Left lung (tissue), 10 donors: ENCODE measurements around the gene CAND2. TPM values are rescaled to one million over a fixed set of nuclear protein-coding genes. Genes with fewer than 3 reads are reported as not detected.
A peak's percentile ranks its signal among the peaks of the same experiment; 100 is the strongest.
"Not testable (repeated sequence)": the region's sequence is repeated elsewhere in the genome, so short reads cannot be mapped to it uniquely, and the experiment has no call there.

Source experiments
- ATAC-seq: fragments of 200-7000 bp; cut with Tn5 transposase; one replicate; pipeline ENCODE4 v1.9.1; 2020; ENCODE audit warnings: moderate library complexity
- DNase-seq, 4 donors: peaks; one replicate each; pipeline ENCODE4 v3.0.0-alpha.2; 2013 to 2020
- H3K27ac ChIP-seq, 2 donors: fragments of 200-600 bp; sonication (generic) in 1 of 2; one replicate each; pipeline versions ENCODE4 v1.5.0 to v1.8.0; 2020 to 2021
- H3K27me3 ChIP-seq, 2 donors: fragments of 200-600 bp; sonication (generic) in 1 of 2; one replicate each; pipeline versions ENCODE4 v1.5.0 to v1.8.0; 2020 to 2021
- H3K36me3 ChIP-seq, 2 donors: fragments of 200-600 bp; sonication (generic) in 1 of 2; one replicate each; pipeline versions ENCODE4 v1.5.0 to v1.8.0; 2020 to 2021
- H3K4me1 ChIP-seq, 2 donors: fragments of 200-600 bp; one replicate each; pipeline ENCODE4 v1.8.0; 2021
- H3K4me3 ChIP-seq, 2 donors: fragments of 200-600 bp; sonication (generic) in 1 of 2; one replicate each; pipeline versions ENCODE4 v1.5.0 to v1.8.0; 2020 to 2021; ENCODE audit warnings: mild to moderate bottlenecking in 1 of 2
- H3K9me3 ChIP-seq, 2 donors: fragments of 200-600 bp; sonication (generic) in 1 of 2; one replicate each; pipeline versions ENCODE4 v1.5.0 to v1.8.0; 2020 to 2021
- CTCF ChIP-seq, 2 donors: fragments of 200-600 bp; sonication (generic) in 1 of 2; IDR thresholded peaks; one replicate each; pipeline versions ENCODE4 v1.5.0 to v1.8.0; 2021; ENCODE audit warnings: antibody characterized with exemption in 2 of 2
- intact Hi-C, 2 donors: fragments of 100-400 bp; cut with DNase I; formaldehyde crosslinking; loops; one replicate each; pipeline versions ENCODE4 v1.11.2 to v1.14.2; 2022
- polyA plus RNA-seq, 6 donors: library from polyadenylated mRNA; unstranded; fragments of 120-200 nt; gene quantifications; one replicate each; pipeline ENCODE4 v1.2.1, GENCODE V29; 2013; ENCODE audit not compliant: insufficient read length in 6 of 6
- total RNA-seq, 2 donors: library from RNA; stranded (reverse); fragmentation: NEBNext Ultra II Directional; extraction: Animal tissue kit (Norgen Biotek cat#: 25700); gene quantifications; one replicate each; pipeline ENCODE4 v1.2.1, GENCODE V29; 2021
- donor health status: DM: no; HTN: yes; CAD: no.
- donor health status: DM: no; HTN: no; CAD: no.

Gene CAND2
- total and polyA plus RNA-seq, 8 donors: 3.7 to 8.8 (median 6.8) TPM

- H3K36me3 ChIP-seq: peaks cover 4 to 68% of the 10 kb centered on the region in 2 donors
- intact Hi-C loops: no loop called here
- H3K27me3 ChIP-seq: no peaks in the 10 kb centered on the region
- DNase-seq (no peak), ATAC-seq (no peak)
- H3K4me3 ChIP-seq: peak overlapping the region in 1 of 2 donors; percentile 88
- H3K4me1 ChIP-seq: peaks cover 28 to 39% of the 10 kb centered on the region in 2 donors
- no peak overlapping the region for H3K27ac ChIP-seq
- no peaks in the 10 kb centered on the region for H3K9me3 ChIP-seq
- no peak for TF ChIP-seq CTCF (IDR thresholded peaks at IDR 0.05)
Measured at GRCh38 chr3:12838179-12838965, 41.9 kb downstream of the CAND2 start.

- no peak for ATAC-seq
- peaks cover 28 to 39% of the 10 kb centered on the region in 2 donors for H3K4me1 ChIP-seq
- no peaks in the 10 kb centered on the region for H3K9me3 ChIP-seq
- H3K27me3 ChIP-seq: no peaks in the 10 kb centered on the region
- H3K27ac ChIP-seq: no peak overlapping the region
- H3K4me3 ChIP-seq: peak overlapping the region in 1 of 2 donors; percentile 88
- H3K36me3 ChIP-seq: peaks cover 4 to 58% of the 10 kb centered on the region in 2 donors
- DNase-seq: no peak
- no peak for TF ChIP-seq CTCF (IDR thresholded peaks at IDR 0.05)
- intact Hi-C loops: no loop called here
Measured at GRCh38 chr3:12839156-12839946, 42.9 kb downstream of the CAND2 start.

- ATAC-seq, intact Hi-C loops, DNase-seq, H3K27ac ChIP-seq, H3K27me3 ChIP-seq, H3K9me3 ChIP-seq: not testable (repeated sequence)
- Histone ChIP-seq H3K4me3 (peak overlapping the region; percentile 79 to 88), H3K4me1 (peaks cover 28 to 39% of the 10 kb centered on the region in 2 donors), H3K36me3 (peaks cover 4 to 50% of the 10 kb centered on the region in 2 donors)
Measured at GRCh38 chr3:12840148-12840547, 43.7 kb downstream of the CAND2 start.

GRCh38 chr3:12840591-12841148, 44.2 kb downstream of the CAND2 start:
- no peak for TF ChIP-seq CTCF (IDR thresholded peaks at IDR 0.05)
- Histone ChIP-seq H3K27ac (peak overlapping the region; percentile 92 to 98), H3K9me3 (no peaks in the 10 kb centered on the region), H3K36me3 (peaks cover 1 to 45% of the 10 kb centered on the region in 2 donors), H3K4me1 (peaks cover 28 to 39% of the 10 kb centered on the region in 2 donors), H3K4me3 (peak overlapping the region; percentile 79 to 88), H3K27me3 (no peaks in the 10 kb centered on the region)
- peak; percentile 60 for ATAC-seq
- intact Hi-C loops: no loop called here
- no peak for DNase-seq

- TF ChIP-seq CTCF (IDR thresholded peaks at IDR 0.05): peak; percentile 77 to 79
- Histone ChIP-seq H3K36me3 (peaks cover 0 to 38% of the 10 kb centered on the region in 2 donors), H3K27ac (peak within 1 kb of the TSS; percentile 92 to 98), H3K9me3 (no peaks in the 10 kb centered on the region), H3K4me1 (peaks cover 28 to 39% of the 10 kb centered on the region in 2 donors), H3K4me3 (peak within 1 kb of the TSS; percentile 79 to 88), H3K27me3 (no peaks in the 10 kb centered on the region)
- ATAC-seq: peak; percentile 98
- peak; percentile 87 to 96 (median 94) for DNase-seq
- intact Hi-C loops: no loop called here
Measured at GRCh38 chr3:12841149-12841969, 44.9 kb downstream of the CAND2 start, which contains the start of gene RPL32. RPL32 (minus strand) TSS chr3:12841565; CDS start chr3:12840237, 1,328 bp downstream.
